Measurements from ENCODE around the gene CABP2.
"Not testable (repeated sequence)": the region's sequence is repeated elsewhere in the genome, so short reads cannot be mapped to it uniquely, and the experiment has no call there.

The CABP2 gene

DNA sequence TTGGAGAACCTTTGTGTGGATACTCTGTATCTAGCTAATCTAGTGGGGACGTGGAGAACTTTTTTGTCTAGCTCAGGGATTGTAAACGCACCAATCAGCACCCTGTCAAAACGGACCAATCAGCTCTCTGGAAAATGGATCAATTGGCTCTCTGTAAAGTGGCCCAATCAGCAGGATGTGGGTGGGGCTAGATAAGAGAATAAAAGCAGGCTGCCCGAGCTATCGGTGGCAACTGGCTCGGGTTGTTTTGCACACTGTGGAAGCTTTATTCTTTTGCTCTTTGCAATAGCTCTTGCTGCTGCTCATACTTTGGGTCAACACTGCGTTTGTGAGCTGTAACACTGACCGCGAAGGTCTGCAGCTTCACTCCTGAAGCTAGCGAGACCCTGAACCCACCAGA is 46.6 kb downstream of the CABP2 start:
- DNase-seq (ENCODE audit: low read depth, low spot score) = not testable (repeated sequence)

DNA sequence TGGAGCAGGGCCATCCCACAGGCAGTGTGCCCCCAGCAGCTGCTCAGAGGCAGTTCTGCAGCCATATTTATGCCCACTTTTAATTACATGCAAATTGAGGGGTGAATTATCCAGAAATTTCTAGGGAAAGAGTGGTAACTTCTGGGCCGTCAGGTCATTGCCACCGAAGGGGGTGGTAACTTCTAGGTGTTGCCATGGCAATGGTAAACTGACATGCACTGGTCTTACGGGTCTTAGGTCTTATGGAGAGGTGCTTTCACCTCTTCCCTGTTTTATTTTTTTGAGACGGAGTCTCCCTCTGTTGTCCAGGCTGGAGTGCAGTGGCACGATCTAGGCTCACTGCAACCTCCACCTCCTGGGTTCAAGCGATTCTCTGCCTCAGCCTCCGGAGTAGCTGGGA is 50.4 kb downstream of the CABP2 start:
- no peak for DNase-seq (ENCODE audit: low read depth, low spot score)

DNA sequence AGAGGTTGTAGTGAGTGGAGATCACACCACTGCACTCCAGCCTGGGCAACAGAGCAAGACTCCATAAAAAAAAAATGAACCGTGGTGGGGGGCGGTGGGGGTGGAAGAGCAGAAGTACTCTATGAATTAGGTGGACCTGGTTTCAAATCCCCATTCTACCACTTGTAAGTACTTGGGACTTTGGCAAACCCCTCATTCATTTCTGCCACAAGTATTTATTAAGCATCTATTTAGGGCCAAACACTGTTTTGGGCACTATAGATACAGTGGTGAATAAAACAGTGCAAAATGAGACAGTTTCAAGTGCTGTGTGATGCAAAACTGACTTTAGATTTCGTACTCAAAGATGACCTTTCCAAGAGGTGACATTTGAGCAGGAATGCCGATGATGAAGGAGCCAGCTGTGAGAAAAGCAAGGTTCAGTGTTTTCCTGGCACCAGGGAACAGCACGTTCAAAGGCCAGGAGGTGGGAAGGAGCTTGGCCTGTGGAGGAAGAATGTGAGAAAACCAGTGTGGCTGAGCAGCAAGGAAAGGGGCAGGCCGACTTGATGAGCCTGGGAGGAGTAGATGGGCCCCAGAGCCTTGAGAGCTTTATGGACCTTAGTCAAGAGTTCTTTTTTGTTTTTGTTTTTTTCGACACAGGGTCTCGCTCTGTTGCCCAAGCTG is 52.8 kb downstream of the CABP2 start:
- no peak for DNase-seq (ENCODE audit: low read depth, low spot score)

DNA sequence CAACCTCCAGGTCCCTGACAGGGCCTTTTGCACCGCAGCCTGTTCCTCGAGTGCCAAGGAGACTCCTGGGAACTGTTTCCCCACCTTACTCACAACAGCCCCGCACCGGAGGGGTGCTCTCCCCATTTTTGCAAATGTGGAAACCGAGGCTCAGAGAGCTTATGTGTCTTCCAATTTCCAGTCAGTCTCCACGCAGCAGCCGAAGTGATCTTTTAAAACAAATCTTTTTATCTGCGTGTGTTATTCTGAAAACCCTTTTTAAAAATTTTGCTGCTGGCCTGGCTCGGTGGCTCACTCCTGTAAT is 53.8 kb downstream of the CABP2 start:
- no peak for DNase-seq (ENCODE audit: low read depth, low spot score)
